Adipocyte (in vitro differentiated cells): ENCODE data around the gene TSLP.
A peak's percentile ranks its signal among the peaks of the same experiment; 100 is the strongest.

Experiments used
- DNase-seq: peaks from one replicate; pipeline ENCODE4 v3.0.0-alpha.2; 2015; ENCODE audit warnings: low read depth
- H3K27me3 ChIP-seq: replicated peaks from 2 replicates; pipeline ENCODE4 v1.7.0; 2013; ENCODE audit warnings: mild to moderate bottlenecking, low read length, moderate library complexity; ENCODE audit not compliant: control insufficient read depth, insufficient read depth
- H3K36me3 ChIP-seq: 2 replicates; pipeline ENCODE4 v1.7.0; 2013; ENCODE audit warnings: low read length, mild to moderate bottlenecking, moderate library complexity; ENCODE audit not compliant: control insufficient read depth, insufficient read depth, severe bottlenecking
- H3K4me1 ChIP-seq: 2 replicates; pipeline ENCODE4 v1.7.0; 2013; ENCODE audit warnings: mild to moderate bottlenecking, low read length, moderate library complexity; ENCODE audit not compliant: control insufficient read depth, insufficient read depth
- H3K4me3 ChIP-seq: 2 replicates; pipeline ENCODE4 v1.7.0; 2013; ENCODE audit warnings: mild to moderate bottlenecking, low read length, moderate library complexity
- H3K9ac ChIP-seq: 2 replicates; pipeline ENCODE4 v1.7.0; 2013; ENCODE audit warnings: mild to moderate bottlenecking, low read length, moderate library complexity
- H3K9me3 ChIP-seq: 2 replicates; pipeline ENCODE4 v1.7.0; 2013; ENCODE audit warnings: mild to moderate bottlenecking, low read length, moderate library complexity; ENCODE audit not compliant: control insufficient read depth

The TSLP gene

GRCh38 chr5:111099058-111099778, 27.7 kb downstream of the TSLP start:
- Histone ChIP-seq H3K9ac (peak overlapping the region; percentile 31), H3K4me3 (no peak overlapping the region), H3K36me3 (peaks cover 72% of the 10 kb centered on the region), H3K9me3 (no peaks in the 10 kb centered on the region), H3K27me3 (no peaks in the 10 kb centered on the region), H3K4me1 (peaks cover 13% of the 10 kb centered on the region)
- DNase-seq, result peak; percentile 54

- Histone ChIP-seq H3K4me3 (no peak overlapping the region), H3K4me1 (no peaks in the 10 kb centered on the region), H3K9me3 (no peaks in the 10 kb centered on the region), H3K9ac (no peak overlapping the region), H3K36me3 (peaks cover 98% of the 10 kb centered on the region), H3K27me3 (no peaks in the 10 kb centered on the region)
- DNase-seq, result no peak
Measured at GRCh38 chr5:111106320-111106948, 34.9 kb downstream of the TSLP start.

GRCh38 chr5:111107371-111107770, 35.9 kb downstream of the TSLP start:
- Histone ChIP-seq H3K4me3 (no peak overlapping the region), H3K36me3 (peaks cover 100% of the 10 kb centered on the region), H3K27me3 (no peaks in the 10 kb centered on the region), H3K4me1 (no peaks in the 10 kb centered on the region), H3K9me3 (no peaks in the 10 kb centered on the region), H3K9ac (no peak overlapping the region)
- peak; percentile 52 for DNase-seq

GRCh38 chr5:111111956-111112355, 40.4 kb downstream of the TSLP start:
- Histone ChIP-seq H3K9ac (no peak overlapping the region), H3K36me3 (peaks cover 86% of the 10 kb centered on the region)

GRCh38 chr5:111113678-111114077, 42.2 kb downstream of the TSLP start:
- Histone ChIP-seq H3K36me3 (peaks cover 86% of the 10 kb centered on the region), H3K4me3 (no peak overlapping the region), H3K9ac (no peak overlapping the region), H3K4me1 (no peaks in the 10 kb centered on the region), H3K9me3 (no peaks in the 10 kb centered on the region), H3K27me3 (no peaks in the 10 kb centered on the region)
- no peak for DNase-seq

More at GRCh38 chr5:111111956-111112355, 40.4 kb downstream of the TSLP start:
- Histone ChIP-seq H3K4me1 (no peaks in the 10 kb centered on the region), H3K27me3 (no peaks in the 10 kb centered on the region), H3K9me3 (no peaks in the 10 kb centered on the region), H3K4me3 (no peak overlapping the region)
- no peak for DNase-seq

GRCh38 chr5:111115229-111115628, 43.7 kb downstream of the TSLP start:
- H3K4me1 ChIP-seq, result peaks cover 6% of the 10 kb centered on the region
- H3K36me3 ChIP-seq, result peaks cover 85% of the 10 kb centered on the region
- H3K4me3 ChIP-seq, result no peak overlapping the region
- H3K9ac ChIP-seq, result no peak overlapping the region
- no peak for DNase-seq
- H3K9me3 ChIP-seq, result no peaks in the 10 kb centered on the region
- no peaks in the 10 kb centered on the region for H3K27me3 ChIP-seq

GRCh38 chr5:111116550-111116949, 45.0 kb downstream of the TSLP start:
- DNase-seq, result no peak
- Histone ChIP-seq H3K9ac (no peak overlapping the region), H3K27me3 (no peaks in the 10 kb centered on the region), H3K9me3 (no peaks in the 10 kb centered on the region), H3K4me3 (no peak overlapping the region), H3K4me1 (peaks cover 6% of the 10 kb centered on the region), H3K36me3 (peaks cover 85% of the 10 kb centered on the region)

- H3K9me3 ChIP-seq, result no peaks in the 10 kb centered on the region
- peaks cover 85% of the 10 kb centered on the region for H3K36me3 ChIP-seq
- no peak overlapping the region for H3K4me3 ChIP-seq
- no peak for DNase-seq
- H3K9ac ChIP-seq, result no peak overlapping the region
- no peaks in the 10 kb centered on the region for H3K27me3 ChIP-seq
- H3K4me1 ChIP-seq, result peaks cover 6% of the 10 kb centered on the region
Measured at GRCh38 chr5:111117136-111117535, 45.6 kb downstream of the TSLP start.

- no peak overlapping the region for H3K9ac ChIP-seq
- peaks cover 85% of the 10 kb centered on the region for H3K36me3 ChIP-seq
- DNase-seq, result no peak
- no peak overlapping the region for H3K4me3 ChIP-seq
- no peaks in the 10 kb centered on the region for H3K9me3 ChIP-seq
- H3K4me1 ChIP-seq, result peaks cover 6% of the 10 kb centered on the region
- H3K27me3 ChIP-seq, result no peaks in the 10 kb centered on the region
Measured at GRCh38 chr5:111119221-111119620, 47.7 kb downstream of the TSLP start.

- Histone ChIP-seq H3K4me1 (peaks cover 6% of the 10 kb centered on the region), H3K27me3 (no peaks in the 10 kb centered on the region), H3K4me3 (no peak overlapping the region), H3K9ac (no peak overlapping the region), H3K9me3 (no peaks in the 10 kb centered on the region), H3K36me3 (peaks cover 87% of the 10 kb centered on the region)
- no peak for DNase-seq
Measured at GRCh38 chr5:111119856-111120255, 48.3 kb downstream of the TSLP start.

GRCh38 chr5:111120911-111121310, 49.4 kb downstream of the TSLP start:
- H3K36me3 ChIP-seq, result peaks cover 93% of the 10 kb centered on the region
- DNase-seq, result no peak
- no peaks in the 10 kb centered on the region for H3K27me3 ChIP-seq
- no peaks in the 10 kb centered on the region for H3K9me3 ChIP-seq
- H3K4me3 ChIP-seq, result no peak overlapping the region
- no peak overlapping the region for H3K9ac ChIP-seq
- H3K4me1 ChIP-seq, result peaks cover 6% of the 10 kb centered on the region
